HG03060 (cell line): ENCODE results near the gene KRTAP2-2.
"Not testable (repeated sequence)": the region's sequence is repeated elsewhere in the genome, so short reads cannot be mapped to it uniquely, and the experiment has no call there.

Source experiments
- ATAC-seq: cut with Tn5 transposase; IDR thresholded peaks from one replicate; pipeline ENCODE4 v1.9.1; 2021; ENCODE audit warnings: low read depth, moderate number of reproducible peaks; ENCODE audit not compliant: unreplicated experiment

Gene KRTAP2-2

GRCh38 chr17:41065016-41065689, 10.1 kb upstream of the KRTAP2-2 start:
- ATAC-seq = not testable (repeated sequence)

- no peak for ATAC-seq
Observed at GRCh38 chr17:41064301-41064700, 9.3 kb upstream of the KRTAP2-2 start.

GRCh38 chr17:41063449-41063848, 8.4 kb upstream of the KRTAP2-2 start:
- no peak for ATAC-seq

GRCh38 chr17:41061964-41062363, 6.9 kb upstream of the KRTAP2-2 start:
- ATAC-seq = no peak

- ATAC-seq = no peak
Observed at GRCh38 chr17:41060052-41060604, 5.1 kb upstream of the KRTAP2-2 start, which contains the start of gene KRTAP2-3. TSS of gene KRTAP2-3 (minus strand) at chr17:41060114. CDS start at chr17:41060050, 64 bp downstream.

GRCh38 chr17:41059276-41060051, 4.4 kb upstream of the KRTAP2-2 start:
- ATAC-seq = not testable (repeated sequence)

GRCh38 chr17:41058741-41059140, 3.7 kb upstream of the KRTAP2-2 start:
- no peak for ATAC-seq

GRCh38 chr17:41057547-41057946, 2.5 kb upstream of the KRTAP2-2 start:
- ATAC-seq = no peak

GRCh38 chr17:41054556-41054955, 474 bp downstream of the KRTAP2-2 start:
- ATAC-seq = not testable (repeated sequence)

- no peak for ATAC-seq
Observed at GRCh38 chr17:41054025-41054424, 1.0 kb downstream of the KRTAP2-2 start.

GRCh38 chr17:41052566-41052965, 2.5 kb downstream of the KRTAP2-2 start:
- ATAC-seq = no peak

GRCh38 chr17:41049110-41049509, 5.9 kb downstream of the KRTAP2-2 start:
- ATAC-seq = no peak

GRCh38 chr17:41048441-41048840, 6.6 kb downstream of the KRTAP2-2 start:
- no peak for ATAC-seq

GRCh38 chr17:41046735-41047465, 8.1 kb downstream of the KRTAP2-2 start, which contains the start of gene KRTAP2-1:
TSS of gene KRTAP2-1 (minus strand) at chr17:41047316. CDS start at chr17:41047267, 49 bp downstream.
- ATAC-seq = not testable (repeated sequence)

GRCh38 chr17:41042953-41043352, 12.1 kb downstream of the KRTAP2-2 start:
- no peak for ATAC-seq

GRCh38 chr17:41040783-41041571, 14.1 kb downstream of the KRTAP2-2 start, which contains the start of gene KRTAP1-1:
TSS of gene KRTAP1-1 (minus strand) at chr17:41041450. CDS start at chr17:41041397, 53 bp downstream.
- ATAC-seq = not testable (repeated sequence)

GRCh38 chr17:41037853-41038350, 17.1 kb downstream of the KRTAP2-2 start:
- no peak for ATAC-seq

GRCh38 chr17:41034346-41034935, 20.6 kb downstream of the KRTAP2-2 start, which contains the start of gene KRTAP1-3:
TSS of gene KRTAP1-3 (minus strand) at chr17:41034874. CDS start at chr17:41034821, 53 bp downstream.
- not testable (repeated sequence) for ATAC-seq

GRCh38 chr17:41029633-41030245, 25.3 kb downstream of the KRTAP2-2 start, which contains the start of gene KRTAP1-4:
TSS of gene KRTAP1-4 (minus strand) at chr17:41030195. CDS start at chr17:41030078, 117 bp downstream.
- ATAC-seq = no peak
